ENCODE results near the gene CCDC137.

Gene CCDC137

GRCh38 chr17:81644976-81645952 lies 21.3 kb upstream of the CCDC137 start:
- no peak overlapping the region for H3K4me3 ChIP-seq (ENCODE audit: low read length)

DNA sequence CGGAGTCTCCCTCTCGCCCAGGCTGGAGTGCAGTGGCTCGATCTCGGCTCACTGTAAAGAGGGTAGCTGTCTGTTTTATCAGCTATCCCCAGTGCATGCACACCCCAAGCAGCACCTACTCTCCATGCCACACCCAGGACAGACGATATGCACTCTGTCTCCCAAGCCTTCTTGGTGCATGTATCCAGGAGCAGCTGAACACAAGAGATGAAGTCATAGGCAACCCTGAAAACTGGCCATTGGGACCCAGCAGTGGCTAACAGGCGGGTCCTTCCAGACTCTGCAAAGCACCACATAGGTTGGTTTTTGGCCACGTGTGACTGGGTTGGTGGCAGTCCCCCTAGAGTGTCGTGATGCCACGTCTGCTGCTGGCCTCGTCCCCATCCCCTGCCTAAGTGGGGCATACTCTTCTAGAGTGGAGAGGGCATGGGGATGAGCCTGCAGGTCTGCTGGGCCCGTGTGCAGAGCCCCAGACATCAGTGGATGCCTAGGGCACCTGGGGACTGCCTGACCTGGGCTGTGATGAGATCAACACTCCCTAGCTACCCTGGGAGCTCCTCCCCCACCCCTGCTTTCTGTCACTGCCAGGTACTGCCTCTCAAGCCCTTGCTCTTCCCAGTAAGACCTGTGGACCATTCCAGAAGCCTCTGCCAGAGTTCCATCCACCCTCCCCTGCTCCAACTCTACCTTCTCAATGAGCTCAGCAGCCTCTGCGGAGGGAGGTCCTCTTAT lies 19.5 kb upstream of the CCDC137 start:
- H3K4me3 ChIP-seq (ENCODE audit: low read length), result no peak overlapping the region
- no peak for TF ChIP-seq ZNF274 (IDR thresholded peaks at IDR 0.05; ENCODE audit: low read depth, low read length)

More at GRCh38 chr17:81644976-81645952, 21.3 kb upstream of the CCDC137 start:
- TF ChIP-seq ZNF274 (IDR thresholded peaks at IDR 0.05; ENCODE audit: low read depth, low read length), result no peak

- TF ChIP-seq ZNF274 (IDR thresholded peaks at IDR 0.05; ENCODE audit: low read depth, low read length), result no peak
- no peak overlapping the region for H3K4me3 ChIP-seq (ENCODE audit: low read length)
Observed at GRCh38 chr17:81647640-81648012, 18.9 kb upstream of the CCDC137 start.

DNA sequence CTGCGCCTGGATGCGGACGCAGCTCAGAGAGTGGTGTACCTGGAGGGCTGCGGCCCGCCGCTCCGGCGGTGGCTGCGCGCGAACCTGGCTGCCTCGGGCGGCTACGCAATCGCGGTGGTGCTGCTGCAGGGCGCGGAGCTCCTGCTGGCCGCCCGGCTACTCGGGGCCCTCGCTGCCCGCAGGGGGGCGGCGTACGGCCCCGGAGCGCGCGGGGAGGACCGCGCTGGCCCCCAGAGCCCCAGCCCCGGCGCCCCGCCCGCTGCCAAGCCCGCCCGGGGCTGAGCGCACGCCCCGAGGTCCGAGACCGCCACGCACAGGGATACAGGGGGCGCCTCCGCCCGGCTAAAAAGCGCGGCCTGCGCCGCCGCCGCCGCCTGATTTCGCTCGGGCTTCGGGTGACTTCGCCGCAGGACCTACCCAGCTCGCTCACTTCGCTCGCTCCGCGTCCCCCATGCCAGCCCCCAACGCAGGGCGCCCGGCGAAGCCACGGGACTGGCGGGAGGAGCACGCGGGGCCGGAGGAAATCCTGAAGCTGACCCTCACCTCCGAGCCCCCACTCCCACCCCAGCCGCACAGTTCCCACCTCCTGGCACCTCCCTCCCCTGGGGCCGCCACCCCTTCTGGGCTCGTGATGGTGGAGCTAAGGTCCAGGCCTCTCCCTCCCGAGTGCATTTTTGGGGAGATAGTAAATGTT lies 18.4 kb upstream of the CCDC137 start:
- H3K4me3 ChIP-seq (ENCODE audit: low read length), result no peak overlapping the region
- no peak for TF ChIP-seq ZNF274 (IDR thresholded peaks at IDR 0.05; ENCODE audit: low read depth, low read length)

DNA sequence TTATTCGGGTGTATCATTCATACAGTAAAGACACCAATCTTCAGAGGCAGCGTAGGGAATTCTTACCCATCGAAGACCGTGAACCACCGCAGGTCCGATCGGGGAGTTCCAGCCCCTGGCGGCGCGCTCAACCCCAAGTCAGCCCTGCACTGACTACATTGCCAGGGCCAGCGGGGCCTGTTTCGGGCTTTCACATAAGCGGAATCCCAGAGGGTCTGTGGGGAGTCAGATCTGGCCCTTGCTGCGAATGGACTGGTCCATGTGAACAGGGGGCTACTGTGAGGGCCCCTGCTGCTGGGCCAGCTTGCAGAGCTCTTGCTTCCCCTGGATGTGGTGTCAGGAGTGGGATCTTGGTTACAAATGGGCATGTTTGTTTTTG lies 17.8 kb upstream of the CCDC137 start:
- no peak overlapping the region for H3K4me3 ChIP-seq (ENCODE audit: low read length)
- no peak for TF ChIP-seq ZNF274 (IDR thresholded peaks at IDR 0.05; ENCODE audit: low read depth, low read length)

GRCh38 chr17:81650951-81651350 lies 15.6 kb upstream of the CCDC137 start:
- no peak for TF ChIP-seq ZNF274 (IDR thresholded peaks at IDR 0.05; ENCODE audit: low read depth, low read length)

DNA sequence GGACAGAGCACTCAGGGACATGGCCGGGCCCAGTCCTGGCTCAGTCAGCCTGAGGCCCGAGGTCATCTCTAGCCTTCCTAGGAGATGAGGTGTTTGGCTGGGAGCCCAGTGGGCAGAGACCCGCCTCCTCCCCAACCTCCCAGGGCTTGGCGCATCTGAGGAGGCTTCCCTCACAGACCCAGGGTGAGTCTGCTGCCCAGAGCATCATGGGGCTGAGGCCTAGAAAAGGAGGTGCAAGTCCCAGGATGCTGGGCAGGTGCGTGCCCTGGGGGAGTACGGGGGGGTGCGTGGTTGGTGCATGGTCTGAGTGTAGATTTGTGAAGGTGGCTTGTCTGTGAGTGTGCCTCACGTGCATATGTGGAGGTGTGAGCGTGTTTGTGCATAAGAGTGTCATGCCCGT lies 14.8 kb upstream of the CCDC137 start:
- no peak for TF ChIP-seq ZNF274 (IDR thresholded peaks at IDR 0.05; ENCODE audit: low read depth, low read length)

More at GRCh38 chr17:81650951-81651350, 15.6 kb upstream of the CCDC137 start:
- no peak overlapping the region for H3K4me3 ChIP-seq (ENCODE audit: low read length)

GRCh38 chr17:81652906-81653771 lies 13.4 kb upstream of the CCDC137 start:
- TF ChIP-seq ZNF274 (IDR thresholded peaks at IDR 0.05; ENCODE audit: low read depth, low read length), result no peak
- peak overlapping the region; percentile 17; the same call in 1 of the 2 replicates for H3K4me3 ChIP-seq (ENCODE audit: low read length)

More for the DNA sequence above, 14.8 kb upstream of the CCDC137 start:
- no peak overlapping the region for H3K4me3 ChIP-seq (ENCODE audit: low read length)

- no peak for TF ChIP-seq ZNF274 (IDR thresholded peaks at IDR 0.05; ENCODE audit: low read depth, low read length)
- no peak overlapping the region for H3K4me3 ChIP-seq (ENCODE audit: low read length)
Observed at GRCh38 chr17:81655378-81656117, 11.0 kb upstream of the CCDC137 start.

- H3K4me3 ChIP-seq (ENCODE audit: low read length), result no peak within 1 kb of the TSS
- TF ChIP-seq ZNF274 (IDR thresholded peaks at IDR 0.05; ENCODE audit: low read depth, low read length), result no peak
Observed at GRCh38 chr17:81656118-81656743, 10.3 kb upstream of the CCDC137 start, which contains the start of gene PDE6G. Gene PDE6G (minus strand): TSS chr17:81656542. CDS start chr17:81653305, 3,237 bp downstream.

- TF ChIP-seq ZNF274 (IDR thresholded peaks at IDR 0.05; ENCODE audit: low read depth, low read length), result no peak
Observed at GRCh38 chr17:81656835-81657234, 9.7 kb upstream of the CCDC137 start.

DNA sequence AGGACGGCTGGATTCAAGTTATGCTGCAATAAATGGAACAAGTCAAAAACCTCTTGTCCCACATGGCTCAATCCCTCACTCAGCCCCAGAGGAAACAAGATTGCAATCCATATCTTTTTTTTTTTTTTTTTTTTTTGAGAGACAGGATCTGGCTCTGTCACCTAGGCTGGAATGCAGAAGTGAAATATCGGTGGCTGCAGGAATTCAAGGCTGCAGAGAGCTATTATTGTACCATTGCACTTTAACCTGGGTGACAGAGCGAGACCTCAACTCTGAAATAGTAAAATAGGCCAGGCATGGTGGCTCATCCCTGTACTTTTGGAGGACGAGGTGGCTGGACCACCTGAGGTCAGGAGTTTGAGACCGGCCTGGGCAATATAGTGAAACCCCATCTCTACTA lies 7.5 kb upstream of the CCDC137 start:
- H3K4me3 ChIP-seq (ENCODE audit: low read length), result no peak overlapping the region
- TF ChIP-seq ZNF274 (IDR thresholded peaks at IDR 0.05; ENCODE audit: low read depth, low read length), result no peak

More at GRCh38 chr17:81656835-81657234, 9.7 kb upstream of the CCDC137 start:
- no peak overlapping the region for H3K4me3 ChIP-seq (ENCODE audit: low read length)

Data from GM08714 (cell line).